HG02588 (cell line): ENCODE measurements around the gene POC1A.

Source experiments
- ATAC-seq: cut with Tn5 transposase; IDR thresholded peaks from one replicate; pipeline ENCODE4 v1.9.1; 2021; ENCODE audit warnings: mild to moderate bottlenecking, moderate library complexity; ENCODE audit not compliant: unreplicated experiment

POC1A gene

DNA sequence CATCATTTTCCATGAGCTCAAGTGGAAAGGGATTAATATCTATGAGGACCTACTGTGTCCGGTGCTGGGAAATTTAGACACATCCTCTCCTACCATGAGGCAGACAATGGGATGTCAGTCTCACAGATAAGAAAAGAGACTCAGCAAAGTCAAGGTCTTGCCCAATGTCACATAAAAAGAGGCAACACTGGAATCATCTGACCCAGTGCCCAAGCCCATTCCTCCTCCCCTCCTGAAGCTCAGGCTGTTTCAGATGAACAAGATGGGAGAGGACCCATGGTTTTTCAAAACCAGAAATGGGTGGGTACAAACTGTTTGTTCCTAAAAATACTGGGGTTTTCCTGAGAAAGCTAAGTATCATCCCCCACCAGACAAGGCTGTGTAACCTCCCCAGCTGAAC is 22.2 kb downstream of the POC1A start:
- ATAC-seq, result no peak

- no peak for ATAC-seq
Measured at GRCh38 chr3:52130966-52131622, 23.1 kb downstream of the POC1A start.

- ATAC-seq, result no peak
Measured at GRCh38 chr3:52128118-52128683, 26.0 kb downstream of the POC1A start.

GRCh38 chr3:52126500-52126899 is 27.7 kb downstream of the POC1A start:
- ATAC-seq, result no peak

- no peak for ATAC-seq
Measured at GRCh38 chr3:52126036-52126435, 28.2 kb downstream of the POC1A start.

GRCh38 chr3:52124766-52125165 is 29.5 kb downstream of the POC1A start:
- ATAC-seq, result no peak

GRCh38 chr3:52124126-52124525 is 30.1 kb downstream of the POC1A start:
- no peak for ATAC-seq

- no peak for ATAC-seq
Measured at GRCh38 chr3:52123106-52123725, 31.0 kb downstream of the POC1A start.

- ATAC-seq, result no peak
Measured at GRCh38 chr3:52122491-52122890, 31.7 kb downstream of the POC1A start.

DNA sequence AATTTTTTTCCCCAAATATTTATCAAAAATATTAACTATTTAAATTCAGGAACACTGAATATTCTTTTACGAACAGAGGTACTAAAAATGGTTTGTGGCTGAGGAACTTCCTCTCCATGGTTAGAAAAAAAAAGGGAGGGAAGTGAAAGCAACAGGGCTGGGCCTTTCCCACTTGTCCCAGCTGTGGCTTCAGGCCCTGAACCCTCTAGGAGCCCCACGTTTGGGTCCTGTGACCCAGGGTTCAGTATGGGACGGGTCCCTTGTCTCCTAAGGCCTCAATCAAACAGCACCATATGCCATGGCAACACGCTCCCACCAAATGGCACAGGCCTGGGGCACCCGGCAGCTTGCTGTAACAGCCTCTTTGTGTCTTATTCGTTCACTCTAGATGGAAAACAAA is 32.4 kb downstream of the POC1A start:
- ATAC-seq, result no peak

GRCh38 chr3:52121464-52121805 is 32.8 kb downstream of the POC1A start:
- no peak for ATAC-seq

- ATAC-seq, result no peak
Measured at GRCh38 chr3:52120556-52121463, 33.4 kb downstream of the POC1A start.

DNA sequence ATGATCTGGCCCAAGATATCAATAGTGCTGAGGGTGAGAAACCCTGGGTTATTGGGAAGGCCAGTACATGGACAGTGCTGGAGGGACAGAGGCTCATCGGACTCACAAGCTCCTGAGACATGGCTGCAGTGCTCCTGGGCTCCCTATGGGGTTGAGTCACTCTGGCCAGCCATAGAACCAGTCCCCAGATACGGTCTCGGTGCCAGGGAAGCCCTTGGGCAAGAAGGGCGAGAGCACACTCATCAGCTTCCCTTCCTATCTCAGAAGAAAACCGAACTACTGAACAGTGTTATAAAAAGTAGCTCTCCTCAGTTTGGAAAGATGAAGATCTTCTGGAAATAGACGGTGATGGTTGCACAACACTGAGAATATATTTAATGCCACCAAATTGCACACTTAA is 34.4 kb downstream of the POC1A start:
- ATAC-seq, result no peak

DNA sequence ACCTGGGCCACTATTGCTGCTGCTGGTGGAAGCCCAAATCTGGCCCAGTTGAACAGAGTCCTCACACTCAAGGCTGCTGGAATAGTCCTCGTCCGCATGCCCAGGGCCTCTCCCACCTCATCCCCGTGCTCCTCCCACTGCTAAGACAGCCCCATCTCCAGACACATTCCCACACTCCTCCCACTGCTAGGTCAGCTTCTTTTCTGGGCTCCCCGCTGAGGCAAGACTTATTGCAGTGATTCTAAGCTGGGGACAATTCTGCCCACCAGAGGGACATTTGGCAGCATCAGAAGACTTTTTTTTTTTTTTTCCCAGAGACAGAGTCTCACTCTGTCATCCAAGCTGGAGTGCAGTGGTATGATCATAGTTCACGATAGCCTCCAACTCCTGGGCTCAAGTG is 35.1 kb downstream of the POC1A start:
- ATAC-seq, result no peak

GRCh38 chr3:52118156-52118875 is 35.9 kb downstream of the POC1A start:
- no peak for ATAC-seq

DNA sequence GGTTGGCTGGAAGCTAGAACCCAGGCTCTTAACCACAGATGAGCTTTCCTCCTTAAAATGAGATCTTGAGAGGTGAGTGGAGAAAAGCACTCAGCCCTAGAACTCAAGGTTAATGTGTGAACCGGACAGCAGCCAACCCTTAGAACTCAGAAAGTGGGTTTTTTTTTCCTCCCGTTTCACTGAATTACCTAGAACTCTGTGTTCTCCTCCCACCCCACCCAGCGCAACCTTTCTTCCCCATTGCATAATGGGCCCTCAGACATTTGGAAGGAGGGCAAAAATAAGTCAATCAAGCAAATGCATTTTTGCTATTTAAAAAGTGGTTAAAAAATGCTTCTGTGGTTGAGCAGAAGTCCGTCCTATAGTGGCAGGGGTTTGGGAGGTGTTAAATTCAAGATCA is 36.7 kb downstream of the POC1A start:
- ATAC-seq, result no peak

GRCh38 chr3:52112056-52112455 is 42.2 kb downstream of the POC1A start:
- no peak for ATAC-seq

GRCh38 chr3:52110502-52110901 is 43.7 kb downstream of the POC1A start:
- no peak for ATAC-seq

GRCh38 chr3:52109611-52110301 is 44.5 kb downstream of the POC1A start:
- ATAC-seq, result no peak
